Hepatic stellate cell (primary cell): ENCODE results near the gene RNF144B.
"Not testable (repeated sequence)": the region's sequence is repeated elsewhere in the genome, so short reads cannot be mapped to it uniquely, and the experiment has no call there.

Experiments used
- DNase-seq: peaks from one replicate; pipeline ENCODE4 v3.0.0; 2011; ENCODE audit warnings: low spot score

The RNF144B gene

GRCh38 chr6:18444111-18444510 lies 57.0 kb downstream of the RNF144B start:
- no peak for DNase-seq

- DNase-seq = no peak
These were observed 58.1 kb downstream of the RNF144B start for GRCh38 chr6:18445228-18445627.

GRCh38 chr6:18446771-18447170 lies 59.6 kb downstream of the RNF144B start:
- no peak for DNase-seq

GRCh38 chr6:18447552-18447951 lies 60.4 kb downstream of the RNF144B start:
- no peak for DNase-seq

- DNase-seq = no peak
These were observed 64.6 kb downstream of the RNF144B start for GRCh38 chr6:18451756-18452155.

GRCh38 chr6:18454446-18454845 lies 67.3 kb downstream of the RNF144B start:
- DNase-seq = no peak

GRCh38 chr6:18457065-18457737 lies 70.1 kb downstream of the RNF144B start:
- no peak for DNase-seq

GRCh38 chr6:18458086-18458485 lies 70.9 kb downstream of the RNF144B start:
- not testable (repeated sequence) for DNase-seq

- no peak for DNase-seq
These were observed 76.3 kb downstream of the RNF144B start for GRCh38 chr6:18463429-18463828.

GRCh38 chr6:18464176-18464575 lies 77.0 kb downstream of the RNF144B start:
- DNase-seq = no peak

GRCh38 chr6:18465410-18466154 lies 78.4 kb downstream of the RNF144B start:
- DNase-seq = no peak

- DNase-seq = no peak
These were observed 80.8 kb downstream of the RNF144B start for GRCh38 chr6:18467741-18468502.

- no peak for DNase-seq
These were observed 81.3 kb downstream of the RNF144B start for GRCh38 chr6:18468503-18468843.

GRCh38 chr6:18469536-18469935 lies 82.4 kb downstream of the RNF144B start:
- DNase-seq = no peak

- no peak for DNase-seq
These were observed 84.2 kb downstream of the RNF144B start for GRCh38 chr6:18471232-18471964.

- DNase-seq = no peak
These were observed 85.8 kb downstream of the RNF144B start for GRCh38 chr6:18472941-18473340.

- DNase-seq = no peak
These were observed 86.6 kb downstream of the RNF144B start for GRCh38 chr6:18473755-18474154.

GRCh38 chr6:18477301-18477941 lies 90.3 kb downstream of the RNF144B start:
- no peak for DNase-seq

GRCh38 chr6:18478610-18479009 lies 91.5 kb downstream of the RNF144B start:
- no peak for DNase-seq

GRCh38 chr6:18481870-18482269 lies 94.7 kb downstream of the RNF144B start:
- DNase-seq = no peak

GRCh38 chr6:18485660-18486435 lies 98.7 kb downstream of the RNF144B start:
- no peak for DNase-seq
